BE2C (cell line): ENCODE measurements around the gene CDH1.
"Not testable (repeated sequence)": the region's sequence is repeated elsewhere in the genome, so short reads cannot be mapped to it uniquely, and the experiment has no call there.

Source experiments
- DNase-seq: peaks from one replicate; pipeline ENCODE4 v3.0.0-alpha.2; 2020
- H3K27me3 ChIP-seq: fragments of 250-450 bp; sonication (Bioruptor Pico); 2 replicates; pipeline ENCODE4 v1.5.1; 2020; ENCODE audit warnings: mild to moderate bottlenecking
- H3K36me3 ChIP-seq: fragments of 250-450 bp; sonication (Bioruptor Pico); 2 replicates; pipeline ENCODE4 v1.5.1; 2020; ENCODE audit warnings: mild to moderate bottlenecking
- H3K4me1 ChIP-seq: fragments of 250-450 bp; sonication (Bioruptor Pico); 2 replicates; pipeline ENCODE4 v1.5.1; 2020
- H3K4me3 ChIP-seq: 2 replicates; pipeline ENCODE4 v1.5.1; 2011; ENCODE audit warnings: low read depth, low read length
- H3K9me3 ChIP-seq: fragments of 250-450 bp; sonication (Bioruptor Pico); 2 replicates; pipeline ENCODE4 v1.5.1; 2020
- TF ChIP-seq, protein P1 (sequence below): IDR thresholded peaks from 2 replicates; pipeline ENCODE4 v1.5.1; 2012; ENCODE audit warnings: mild to moderate bottlenecking, low read depth, low read length

Gene CDH1

DNA sequence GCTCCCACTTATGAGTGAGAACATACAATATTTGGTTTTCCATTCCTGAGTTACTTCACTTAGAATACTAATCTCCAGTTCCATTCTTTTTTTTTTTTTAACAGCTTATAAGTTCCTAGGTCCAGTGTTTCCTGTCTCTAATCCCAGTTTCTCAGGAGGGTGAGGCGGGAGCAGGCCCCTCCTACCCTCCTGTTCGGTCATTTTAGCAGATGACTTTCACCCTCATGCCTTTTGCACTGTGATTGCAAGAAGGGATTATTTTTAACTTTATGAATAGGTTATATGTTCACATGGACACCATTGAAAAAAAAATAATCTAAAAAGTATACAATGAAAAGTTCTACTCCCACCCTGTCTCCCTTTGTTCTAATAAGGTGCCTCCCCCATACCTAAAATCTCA is 47.6 kb downstream of the CDH1 start:
- Histone ChIP-seq H3K4me3 (no peak overlapping the region), H3K36me3 (no peaks in the 10 kb centered on the region), H3K27me3 (no peaks in the 10 kb centered on the region), H3K9me3 (no peaks in the 10 kb centered on the region), H3K4me1 (no peaks in the 10 kb centered on the region)
- DNase-seq = no peak
- TF ChIP-seq, protein P1, sequence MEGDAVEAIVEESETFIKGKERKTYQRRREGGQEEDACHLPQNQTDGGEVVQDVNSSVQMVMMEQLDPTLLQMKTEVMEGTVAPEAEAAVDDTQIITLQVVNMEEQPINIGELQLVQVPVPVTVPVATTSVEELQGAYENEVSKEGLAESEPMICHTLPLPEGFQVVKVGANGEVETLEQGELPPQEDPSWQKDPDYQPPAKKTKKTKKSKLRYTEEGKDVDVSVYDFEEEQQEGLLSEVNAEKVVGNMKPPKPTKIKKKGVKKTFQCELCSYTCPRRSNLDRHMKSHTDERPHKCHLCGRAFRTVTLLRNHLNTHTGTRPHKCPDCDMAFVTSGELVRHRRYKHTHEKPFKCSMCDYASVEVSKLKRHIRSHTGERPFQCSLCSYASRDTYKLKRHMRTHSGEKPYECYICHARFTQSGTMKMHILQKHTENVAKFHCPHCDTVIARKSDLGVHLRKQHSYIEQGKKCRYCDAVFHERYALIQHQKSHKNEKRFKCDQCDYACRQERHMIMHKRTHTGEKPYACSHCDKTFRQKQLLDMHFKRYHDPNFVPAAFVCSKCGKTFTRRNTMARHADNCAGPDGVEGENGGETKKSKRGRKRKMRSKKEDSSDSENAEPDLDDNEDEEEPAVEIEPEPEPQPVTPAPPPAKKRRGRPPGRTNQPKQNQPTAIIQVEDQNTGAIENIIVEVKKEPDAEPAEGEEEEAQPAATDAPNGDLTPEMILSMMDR = no peak

DNA sequence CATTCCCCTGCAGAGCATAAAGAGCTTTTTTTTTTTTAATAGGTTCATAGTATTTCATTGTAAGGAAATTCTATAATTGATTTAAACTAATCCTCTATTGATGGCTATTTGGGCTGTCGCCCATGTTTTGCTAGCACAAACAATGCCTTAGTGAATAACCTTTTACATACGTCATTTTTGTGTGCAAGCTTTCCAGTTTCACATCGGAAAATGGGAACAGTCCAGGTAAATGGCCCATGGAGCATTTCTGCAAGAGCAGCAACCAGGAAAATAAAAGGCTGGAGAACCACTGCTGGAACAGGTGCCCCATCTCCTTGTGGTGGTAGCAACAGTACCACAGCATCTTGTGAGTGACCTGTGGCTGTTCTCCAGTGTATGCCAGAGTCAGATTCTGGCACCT is 48.6 kb downstream of the CDH1 start:
- H3K4me1 ChIP-seq = no peaks in the 10 kb centered on the region
- no peaks in the 10 kb centered on the region for H3K36me3 ChIP-seq
- no peak overlapping the region for H3K4me3 ChIP-seq
- TF ChIP-seq, protein P1 = no peak
- H3K9me3 ChIP-seq = no peaks in the 10 kb centered on the region
- no peaks in the 10 kb centered on the region for H3K27me3 ChIP-seq
- DNase-seq = no peak

DNA sequence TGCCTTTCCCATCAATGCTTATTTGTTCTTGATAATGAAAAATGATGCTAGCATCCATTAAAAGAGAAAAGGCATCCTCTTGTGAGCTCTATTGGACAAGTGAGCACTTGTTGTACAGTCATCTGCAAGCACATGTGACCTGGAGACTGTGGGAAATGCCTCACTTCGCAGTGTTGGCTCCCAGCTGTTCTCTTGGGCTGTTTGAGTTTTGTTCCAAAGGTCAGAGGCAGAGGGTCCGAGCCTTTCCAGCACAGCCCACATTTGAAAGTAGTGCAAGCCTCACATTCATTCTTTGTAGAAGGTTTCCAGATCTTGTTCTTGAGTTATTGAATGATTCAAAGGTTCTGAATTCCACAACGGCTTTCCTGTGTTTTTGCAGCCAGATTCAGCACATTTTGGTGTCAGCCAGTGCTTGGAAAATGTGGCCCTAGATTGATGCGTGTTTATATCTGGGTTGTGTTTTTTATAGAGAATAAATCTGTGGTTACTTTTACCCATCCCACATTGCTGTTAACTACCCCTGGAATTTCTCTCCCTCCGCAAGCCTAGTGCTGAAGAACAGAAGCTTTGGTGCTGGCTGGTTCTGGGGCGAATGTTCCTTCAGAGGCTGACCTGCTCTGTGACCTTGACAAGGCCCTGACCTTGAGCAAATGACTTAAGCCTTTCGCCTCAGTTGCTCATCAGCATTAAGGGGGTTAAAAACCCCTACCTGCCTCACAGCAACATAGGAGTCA is 49.8 kb downstream of the CDH1 start:
- Histone ChIP-seq H3K9me3 (no peaks in the 10 kb centered on the region), H3K36me3 (no peaks in the 10 kb centered on the region), H3K27me3 (no peaks in the 10 kb centered on the region), H3K4me1 (no peaks in the 10 kb centered on the region), H3K4me3 (no peak overlapping the region)
- TF ChIP-seq, protein P1 = no peak
- DNase-seq = no peak

DNA sequence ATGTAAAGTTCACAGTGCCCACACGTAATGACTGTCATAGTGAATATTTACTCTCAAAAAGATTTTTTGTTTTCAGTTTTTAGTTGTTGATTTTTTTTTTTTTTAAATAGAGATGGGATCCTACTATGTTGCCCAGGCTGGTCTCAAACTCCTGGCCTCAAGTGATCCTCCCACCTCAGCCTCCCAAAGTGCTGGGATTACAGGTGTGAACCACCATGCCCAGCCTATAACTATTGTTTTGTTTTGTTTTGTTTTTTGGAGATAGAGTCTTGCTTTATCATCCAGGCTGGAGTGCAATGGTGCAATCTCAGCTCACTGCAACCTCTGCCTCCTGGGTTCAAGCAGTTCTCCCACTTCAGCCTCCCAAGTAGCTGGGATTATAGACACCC is 50.3 kb downstream of the CDH1 start:
- H3K36me3 ChIP-seq, H3K4me1 ChIP-seq: not testable (repeated sequence)

DNA sequence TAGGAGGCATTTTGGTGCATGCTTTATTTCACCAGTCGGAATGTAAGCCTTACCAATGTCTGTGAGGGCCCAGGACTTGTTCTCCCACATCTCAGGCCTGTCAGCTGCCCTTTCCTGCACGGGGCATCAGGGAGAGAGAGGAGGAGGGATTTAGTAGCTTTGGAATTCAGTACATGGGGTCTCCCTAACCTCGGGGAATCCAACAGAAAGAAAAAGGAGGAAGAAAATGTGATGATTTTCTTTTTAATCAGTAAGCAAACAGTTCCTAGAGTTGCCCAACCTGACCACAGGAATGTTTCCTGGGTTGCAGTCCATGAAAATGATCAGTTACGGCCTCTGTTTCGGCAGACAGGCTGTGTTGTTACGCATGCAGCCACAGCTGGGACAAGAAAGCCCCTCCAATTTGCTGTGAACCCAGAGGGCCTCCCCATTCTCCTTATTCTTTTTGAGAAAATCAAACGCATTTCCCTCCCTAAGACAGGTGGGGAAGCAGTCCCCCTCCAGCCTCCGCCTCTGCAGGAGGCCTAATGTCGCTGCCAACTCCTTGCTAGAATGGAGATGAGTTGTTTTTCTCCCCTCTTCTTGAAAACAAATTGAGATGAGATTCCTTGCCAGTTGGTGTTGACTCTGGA is 53.2 kb downstream of the CDH1 start:
- no peak for DNase-seq
- TF ChIP-seq, protein P1 = no peak
- Histone ChIP-seq H3K4me1 (no peaks in the 10 kb centered on the region), H3K9me3 (no peaks in the 10 kb centered on the region), H3K36me3 (no peaks in the 10 kb centered on the region), H3K4me3 (no peak overlapping the region), H3K27me3 (no peaks in the 10 kb centered on the region)

More for the DNA sequence above, 50.3 kb downstream of the CDH1 start:
- H3K9me3 ChIP-seq, H3K4me3 ChIP-seq, DNase-seq, H3K27me3 ChIP-seq: not testable (repeated sequence)

GRCh38 chr16:68790944-68791343 is 53.9 kb downstream of the CDH1 start:
- H3K4me1 ChIP-seq = no peaks in the 10 kb centered on the region
- TF ChIP-seq, protein P1 = no peak
- H3K27me3 ChIP-seq = no peaks in the 10 kb centered on the region
- no peaks in the 10 kb centered on the region for H3K9me3 ChIP-seq
- no peak overlapping the region for H3K4me3 ChIP-seq
- H3K36me3 ChIP-seq = no peaks in the 10 kb centered on the region
- DNase-seq = no peak
